Transverse colon (tissue), 3 donors: Measurements from ENCODE around the gene RAMP1.

Experiments used
- CTCF ChIP-seq, 5 experiments: fragments of 200-600 bp in 3 of 5; fragments of 450-650 bp in 2 of 5; sonication (generic) in 3 of 5; IDR thresholded peaks; 1 replicate in 2 of 5; 2 replicates in 3 of 5; pipeline ENCODE4 v1.5.1; 2016 to 2017; ENCODE audit warnings: antibody characterized with exemption in 5 of 5, inconsistent platforms in 3 of 5, mild to moderate bottlenecking in 2 of 5, moderate library complexity in 1 of 5
- EP300 ChIP-seq: sonication (generic); formaldehyde crosslinking; IDR thresholded peaks from one replicate; pipeline ENCODE4 v1.6.1; 2017; ENCODE audit warnings: antibody characterized with exemption, low read depth
- POLR2A ChIP-seq: fragments of 450-650 bp; IDR thresholded peaks from one replicate; pipeline ENCODE4 v1.6.1; 2016; ENCODE audit warnings: antibody characterized with exemption, mild to moderate bottlenecking, moderate library complexity

- TF ChIP-seq CTCF (IDR thresholded peaks at IDR 0.05) (no peak), EP300 (no peak), POLR2A (no peak)
Measured at GRCh38 chr2:237919593-237919992, 60.2 kb downstream of the RAMP1 start.
